HCT116 (cell line): ENCODE measurements around the gene TM6SF1. TPM values are rescaled to one million over a fixed set of nuclear protein-coding genes. Genes with fewer than 3 reads are reported as not detected.

Experiments used
- ATAC-seq: fragments of 200-7000 bp; cut with Tn5 transposase; 2 replicates; pipeline ENCODE4 v1.9.1; 2020; ENCODE audit warnings: mild to moderate bottlenecking, moderate library complexity
- BruUV-seq: library from RNA; stranded (reverse); fragments of 400-500 nt; replicated peaks from 2 replicates; lab custom pipeline; 2021; lab: Mats Ljungman, UMichigan
- CTCF ChIA-PET: fragments of 300-600 bp; sonication (Branson Sonifier 250); formaldehyde crosslinking; loops from one replicate; lab custom pipeline; 2021; ENCODE audit warnings: antibody characterized with exemption; lab: Charles Lee
- POLR2A ChIA-PET: fragments of 300-600, 350-600 bp; sonication (Branson Sonifier 250); formaldehyde crosslinking; loops from one replicate; lab custom pipeline; 2021; ENCODE audit warnings: antibody characterized with exemption; lab: Charles Lee
- RAD21 ChIA-PET, 2 experiments: fragments of 300-600 bp; sonication (Branson Sonifier 250); formaldehyde crosslinking; loops; one replicate each; lab custom pipeline; 2023; ENCODE audit warnings: low total read pairs in 2 of 2; ENCODE audit not compliant: uncharacterized antibody in 2 of 2, unreplicated experiment in 2 of 2, low non-redundant PET in 1 of 2; lab: Charles Lee
- DNase-seq: peaks from one replicate; pipeline ENCODE4 v3.0.0-alpha.2; 2010; ENCODE audit warnings: low read depth, low spot score
- H2AFZ ChIP-seq: fragments of 200-600 bp; shearing (Covaris generic), sonication (generic); 2 replicates; pipeline ENCODE4 v1.6.1; 2017; ENCODE audit warnings: low read depth, mixed run types, mixed read lengths, antibody characterized with exemption, low read length; ENCODE audit not compliant: poor library complexity, severe bottlenecking
- H3K27ac ChIP-seq: 2 replicates; pipeline ENCODE4 v1.5.1; 2012; ENCODE audit warnings: low read depth, low read length
- H3K27me3 ChIP-seq: fragments of 200-600 bp; sonication (generic); 2 replicates; pipeline ENCODE4 v1.6.1; 2016; ENCODE audit warnings: mixed run types, low read length, mixed read lengths; ENCODE audit not compliant: insufficient read depth
- H3K36me3 ChIP-seq, 2 experiments: fragments of 200-500 bp in 1 of 2; fragments of 200-600 bp in 1 of 2; sonication (Bioruptor generic) in 1 of 2; sonication (generic) in 1 of 2; 2 replicates each; pipeline versions ENCODE4 v1.5.1 to v1.6.1; 2014 to 2016; ENCODE audit warnings: low read length in 2 of 2, inconsistent platforms in 1 of 2, mixed read lengths in 1 of 2, mixed run types in 1 of 2; ENCODE audit not compliant: insufficient read depth in 2 of 2, control insufficient read depth in 1 of 2
- H3K4me1 ChIP-seq, 2 experiments: fragments of 200-600 bp in 1 of 2; sonication (generic) in 1 of 2; 2 replicates each; pipeline versions ENCODE4 v1.5.1 to v1.6.1; 2012 to 2017; ENCODE audit warnings: low read length in 2 of 2, inconsistent platforms in 1 of 2, mild to moderate bottlenecking in 1 of 2, mixed read lengths in 1 of 2, mixed run types in 1 of 2, moderate library complexity in 1 of 2; ENCODE audit not compliant: insufficient read depth in 2 of 2, control insufficient read depth in 1 of 2
- H3K4me2 ChIP-seq: fragments of 200-600 bp; sonication (generic); 2 replicates; pipeline ENCODE4 v1.6.1; 2017; ENCODE audit warnings: mixed run types, low read length, mixed read lengths
- H3K4me3 ChIP-seq, 2 experiments: fragments of 200-600 bp in 1 of 2; sonication (generic) in 1 of 2; replicated peaks in 1 of 2; 2 replicates each; pipeline ENCODE4 v1.5.1; 2011 to 2016; ENCODE audit warnings: low read length in 2 of 2, control low read depth in 1 of 2, low read depth in 1 of 2, mild to moderate bottlenecking in 1 of 2, mixed read lengths in 1 of 2, mixed run types in 1 of 2
- H3K79me2 ChIP-seq: fragments of 200-600 bp; sonication (generic); 2 replicates; pipeline ENCODE4 v1.6.1; 2017; ENCODE audit warnings: mild to moderate bottlenecking, mixed run types, low read length, moderate library complexity, mixed read lengths; ENCODE audit not compliant: insufficient read depth
- H3K9ac ChIP-seq: fragments of 200-600 bp; sonication (generic); 2 replicates; pipeline ENCODE4 v1.6.1; 2016; ENCODE audit warnings: low read length, mixed read lengths
- H3K9me2 ChIP-seq: fragments of 200-600 bp; sonication (generic), shearing (Covaris generic); 2 replicates; pipeline ENCODE4 v1.6.1; 2017; ENCODE audit warnings: mixed run types, mild to moderate bottlenecking, moderate library complexity; ENCODE audit not compliant: insufficient read depth
- H3K9me3 ChIP-seq, 2 experiments: fragments of 200-500 bp in 1 of 2; fragments of 200-600 bp in 1 of 2; sonication (Bioruptor generic) in 1 of 2; sonication (generic) in 1 of 2; 2 replicates each; pipeline ENCODE4 v1.6.1; 2014 to 2017; ENCODE audit warnings: low read length in 2 of 2, mixed read lengths in 2 of 2, inconsistent platforms in 1 of 2, low read depth in 1 of 2, mild to moderate bottlenecking in 1 of 2, mixed run types in 1 of 2, moderate library complexity in 1 of 2; ENCODE audit not compliant: control insufficient read depth in 1 of 2, insufficient read depth in 1 of 2
- H4K20me1 ChIP-seq: fragments of 200-600 bp; sonication (generic), shearing (Covaris generic); 2 replicates; pipeline ENCODE4 v1.6.1; 2017; ENCODE audit warnings: mixed run types, mild to moderate bottlenecking, moderate library complexity; ENCODE audit not compliant: insufficient read depth
- ATF3 ChIP-seq: IDR thresholded peaks from 2 replicates; pipeline ENCODE4 v1.6.1; 2012
- CBX3 ChIP-seq: IDR thresholded peaks from 2 replicates; pipeline ENCODE4 v1.6.1; 2012; ENCODE audit warnings: low read depth
- CEBPB ChIP-seq: IDR thresholded peaks from 2 replicates; pipeline ENCODE4 v1.6.1; 2012; ENCODE audit warnings: low read depth
- EZH2phosphoT487 ChIP-seq: fragments of 200-600 bp; IDR thresholded peaks from 2 replicates; pipeline ENCODE4 v1.6.1; 2018; ENCODE audit warnings: antibody characterized with exemption, borderline replicate concordance
- JUND ChIP-seq: IDR thresholded peaks from 2 replicates; pipeline ENCODE4 v1.6.1; 2012
- RAD21 ChIP-seq: IDR thresholded peaks from 2 replicates; pipeline ENCODE4 v1.6.1; 2012; ENCODE audit warnings: low read depth, mild to moderate bottlenecking
- REST ChIP-seq: IDR thresholded peaks from 2 replicates; pipeline ENCODE4 v1.6.1; 2012; ENCODE audit warnings: low read depth
- SP1 ChIP-seq: IDR thresholded peaks from 2 replicates; pipeline ENCODE4 v1.6.1; 2012; ENCODE audit warnings: low read depth
- SRF ChIP-seq: IDR thresholded peaks from 2 replicates; pipeline ENCODE4 v1.6.1; 2012; ENCODE audit warnings: low read depth
- ZBTB33 ChIP-seq: IDR thresholded peaks from 2 replicates; pipeline ENCODE4 v1.6.1; 2011; ENCODE audit warnings: mild to moderate bottlenecking, low read length, moderate library complexity; ENCODE audit not compliant: insufficient replicate concordance; ENCODE audit errors: extremely low read depth
- ZNF274 ChIP-seq: fragments of 200-500 bp; sonication (Bioruptor generic); IDR thresholded peaks from 2 replicates; pipeline ENCODE4 v1.6.1; 2014; ENCODE audit warnings: mild to moderate bottlenecking, low read depth, low read length, inconsistent platforms
- intact Hi-C: fragments of 100-400 bp; cut with micrococcal nuclease; formaldehyde crosslinking; loops from 2 replicates; pipeline ENCODE4 v1.10.0; 2022
- total RNA-seq: library from RNA; stranded (reverse); gene quantifications from one replicate; pipeline ENCODE4 v1.2.1, GENCODE V29; 2021; ENCODE audit not compliant: unreplicated experiment

Gene TM6SF1
- total RNA-seq, 1 experiment from 2014 or later: not detected

- peaks cover 84% of the 10 kb centered on the region for H3K79me2 ChIP-seq
- no peak overlapping the region for H3K4me2 ChIP-seq
- peaks cover 17% of the 10 kb centered on the region; the same call in 1 of the 2 replicates for H4K20me1 ChIP-seq
- POLR2A ChIA-PET: no interaction called here
- BruUV-seq: no TSS peak
- no peaks in the 10 kb centered on the region for H3K9me2 ChIP-seq
- no peaks in the 10 kb centered on the region for H3K27me3 ChIP-seq
- DNase-seq (no peak), ATAC-seq (no peak)
- H3K36me3 ChIP-seq: peaks cover 2 to 20% of the 10 kb centered on the region in 2 experiments; a peak in 2 of 4 replicates
- no peaks in the 10 kb centered on the region for H3K9me3 ChIP-seq
- H3K4me1 ChIP-seq: peaks cover 9 to 22% of the 10 kb centered on the region in 2 experiments; a peak in 3 of 4 replicates
- H3K9ac ChIP-seq: no peak overlapping the region
- no peak overlapping the region for H3K4me3 ChIP-seq
- no peak overlapping the region for H2AFZ ChIP-seq
- RAD21 ChIA-PET: no interaction called here
- intact Hi-C loops: loop anchor here (5.0 kb wide), 1 partner anchor 316 kb away; no protein-coding TSS in a partner anchor
- H3K27ac ChIP-seq: no peak overlapping the region
- TF ChIP-seq RAD21 (no peak), EZH2phosphoT487 (no peak), ZBTB33 (no peak), SRF (no peak), CEBPB (no peak), CBX3 (no peak), ZNF274 (no peak), JUND (no peak), REST (no peak), ATF3 (no peak), SP1 (no peak)
- CTCF ChIA-PET: no interaction called here
Observed at GRCh38 chr15:83063551-83063950, 43.9 kb upstream of the TM6SF1 start.
